ENCODE measurements around the gene ZMAT5.

Gene ZMAT5

GRCh38 chr22:29766632-29767170 lies at the start of gene ZMAT5:
TSS of gene ZMAT5 (minus strand) at chr22:29767007. CDS start at chr22:29748544, 18,463 bp downstream.
- peak; percentile 96 for DNase-seq

GRCh38 chr22:29816539-29816938 lies 49.7 kb upstream of the ZMAT5 start:
- DNase-seq, result no peak

GRCh38 chr22:29816128-29816527 lies 49.3 kb upstream of the ZMAT5 start:
- DNase-seq, result no peak

GRCh38 chr22:29815580-29815979 lies 48.8 kb upstream of the ZMAT5 start:
- no peak for DNase-seq

- DNase-seq, result no peak
Observed at GRCh38 chr22:29814003-29814402, 47.2 kb upstream of the ZMAT5 start.

GRCh38 chr22:29813563-29813962 lies 46.8 kb upstream of the ZMAT5 start:
- DNase-seq, result no peak

- no peak for DNase-seq
Observed at GRCh38 chr22:29813126-29813525, 46.3 kb upstream of the ZMAT5 start.

- no peak for DNase-seq
Observed at GRCh38 chr22:29811377-29811776, 44.6 kb upstream of the ZMAT5 start.

- DNase-seq, result no peak
Observed at GRCh38 chr22:29810216-29810615, 43.4 kb upstream of the ZMAT5 start.

GRCh38 chr22:29806196-29806595 lies 39.4 kb upstream of the ZMAT5 start:
- DNase-seq, result no peak

GRCh38 chr22:29804985-29805384 lies 38.2 kb upstream of the ZMAT5 start:
- no peak for DNase-seq

GRCh38 chr22:29803190-29803589 lies 36.4 kb upstream of the ZMAT5 start:
- DNase-seq, result no peak

- DNase-seq, result no peak
Observed at GRCh38 chr22:29801796-29802195, 35.0 kb upstream of the ZMAT5 start.

- no peak for DNase-seq
Observed at GRCh38 chr22:29801153-29801552, 34.3 kb upstream of the ZMAT5 start.

GRCh38 chr22:29799217-29799680 lies 32.4 kb upstream of the ZMAT5 start:
- peak; percentile 89 to 92 (median 90) for DNase-seq

GRCh38 chr22:29798801-29799200 lies 32.0 kb upstream of the ZMAT5 start:
- no peak for DNase-seq

- DNase-seq, result no peak
Observed at GRCh38 chr22:29798318-29798717, 31.5 kb upstream of the ZMAT5 start.

- DNase-seq, result peak; percentile 66 to 74 (median 69)
Observed at GRCh38 chr22:29797351-29797750, 30.5 kb upstream of the ZMAT5 start.

GRCh38 chr22:29795663-29796062 lies 28.9 kb upstream of the ZMAT5 start:
- DNase-seq, result no peak

- DNase-seq, result no peak
Observed at GRCh38 chr22:29793396-29793795, 26.6 kb upstream of the ZMAT5 start.

- no peak for DNase-seq
Observed at GRCh38 chr22:29790061-29790460, 23.3 kb upstream of the ZMAT5 start.

- no peak for DNase-seq
Observed at GRCh38 chr22:29788339-29789279, 21.8 kb upstream of the ZMAT5 start.

- DNase-seq, result no peak
Observed at GRCh38 chr22:29787371-29787980, 20.7 kb upstream of the ZMAT5 start.

GRCh38 chr22:29786031-29786430 lies 19.2 kb upstream of the ZMAT5 start:
- no peak for DNase-seq

Data from suppressor macrophage treated with lipopolysaccharide for 1 hour (primary cell).